Subcutaneous adipose tissue (tissue), 4 donors: ENCODE data around the gene PRKG1. TPM values are rescaled to one million over a fixed set of nuclear protein-coding genes. Genes with fewer than 3 reads are reported as not detected.

ENCODE experiments used
- total RNA-seq, 4 donors: library from RNA; depleted of rRNA; stranded (reverse); fragments of >200 nt; gene quantifications; one replicate each; pipeline ENCODE4 v1.1.0, GENCODE V29; 2016
- TF ChIP-seq, protein P1 (sequence below): fragments of 450-650 bp; IDR thresholded peaks from one replicate; pipeline ENCODE4 v1.5.1; 2016; ENCODE audit warnings: low read depth, mild to moderate bottlenecking, control low read depth, antibody characterized with exemption, moderate library complexity

Gene PRKG1
- total RNA-seq, 4 donors from 2014 or later = 7.6 to 17.2 (median 10.7) TPM

DNA sequence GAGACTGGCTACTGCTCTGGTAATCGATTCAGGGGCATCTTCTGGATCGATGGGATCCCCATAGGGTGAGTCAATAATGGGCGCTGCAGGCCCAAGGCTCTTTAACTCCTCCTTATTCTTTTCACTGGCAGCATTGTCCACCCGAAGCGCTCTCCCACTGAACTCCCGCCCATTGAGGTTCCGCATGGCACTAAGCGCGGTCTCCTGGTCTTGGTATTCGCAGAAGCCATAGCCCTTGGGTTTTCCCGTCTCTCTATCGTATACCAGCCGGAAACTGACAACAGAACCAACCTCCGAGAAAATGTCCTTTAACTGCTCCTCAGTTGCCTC, 624.8 kb downstream of the PRKG1 start:
- TF ChIP-seq, protein P1, sequence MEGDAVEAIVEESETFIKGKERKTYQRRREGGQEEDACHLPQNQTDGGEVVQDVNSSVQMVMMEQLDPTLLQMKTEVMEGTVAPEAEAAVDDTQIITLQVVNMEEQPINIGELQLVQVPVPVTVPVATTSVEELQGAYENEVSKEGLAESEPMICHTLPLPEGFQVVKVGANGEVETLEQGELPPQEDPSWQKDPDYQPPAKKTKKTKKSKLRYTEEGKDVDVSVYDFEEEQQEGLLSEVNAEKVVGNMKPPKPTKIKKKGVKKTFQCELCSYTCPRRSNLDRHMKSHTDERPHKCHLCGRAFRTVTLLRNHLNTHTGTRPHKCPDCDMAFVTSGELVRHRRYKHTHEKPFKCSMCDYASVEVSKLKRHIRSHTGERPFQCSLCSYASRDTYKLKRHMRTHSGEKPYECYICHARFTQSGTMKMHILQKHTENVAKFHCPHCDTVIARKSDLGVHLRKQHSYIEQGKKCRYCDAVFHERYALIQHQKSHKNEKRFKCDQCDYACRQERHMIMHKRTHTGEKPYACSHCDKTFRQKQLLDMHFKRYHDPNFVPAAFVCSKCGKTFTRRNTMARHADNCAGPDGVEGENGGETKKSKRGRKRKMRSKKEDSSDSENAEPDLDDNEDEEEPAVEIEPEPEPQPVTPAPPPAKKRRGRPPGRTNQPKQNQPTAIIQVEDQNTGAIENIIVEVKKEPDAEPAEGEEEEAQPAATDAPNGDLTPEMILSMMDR = no peak

DNA sequence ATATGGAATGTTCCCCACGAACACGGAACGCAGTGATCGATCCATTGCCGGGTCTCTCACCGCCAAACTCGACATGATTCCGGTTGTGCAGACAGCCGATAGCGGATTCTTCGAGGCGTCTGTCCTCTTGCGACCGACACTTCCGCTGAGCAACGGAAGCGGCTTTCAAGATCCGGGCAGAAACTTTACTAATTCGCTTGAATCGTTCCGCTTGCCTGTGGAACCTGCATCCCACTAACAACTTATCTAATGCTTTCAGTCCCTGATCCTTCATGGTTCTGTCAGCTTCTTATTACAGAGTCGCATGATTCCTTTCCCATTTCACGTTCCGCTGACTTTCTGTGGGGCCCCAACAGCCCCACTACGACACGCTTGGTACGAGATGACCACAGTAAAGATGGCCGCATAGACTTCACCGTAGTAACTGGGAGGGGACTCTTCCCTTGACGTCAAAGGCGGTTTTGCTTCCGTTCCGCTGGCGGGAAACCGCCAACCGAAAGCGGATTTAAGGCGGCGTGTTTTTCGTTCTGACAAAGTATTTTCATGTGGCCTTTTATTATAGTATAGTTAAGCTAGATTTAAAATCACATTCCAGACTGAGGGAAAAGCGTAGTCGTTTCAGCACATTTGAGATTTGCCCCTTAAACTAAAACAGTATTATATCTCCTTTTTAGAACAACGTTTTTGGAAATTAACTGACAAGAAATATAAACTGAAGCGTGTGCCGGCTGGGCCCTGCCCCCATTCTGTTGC, 625.4 kb downstream of the PRKG1 start, which contains the start of gene CSTF2T:
Gene CSTF2T, minus strand, starts transcription at position 121 of the 753 bp plus-strand sequence. Its CDS starts 46 bp downstream, at position 75.
- TF ChIP-seq, protein P1 = no peak

DNA sequence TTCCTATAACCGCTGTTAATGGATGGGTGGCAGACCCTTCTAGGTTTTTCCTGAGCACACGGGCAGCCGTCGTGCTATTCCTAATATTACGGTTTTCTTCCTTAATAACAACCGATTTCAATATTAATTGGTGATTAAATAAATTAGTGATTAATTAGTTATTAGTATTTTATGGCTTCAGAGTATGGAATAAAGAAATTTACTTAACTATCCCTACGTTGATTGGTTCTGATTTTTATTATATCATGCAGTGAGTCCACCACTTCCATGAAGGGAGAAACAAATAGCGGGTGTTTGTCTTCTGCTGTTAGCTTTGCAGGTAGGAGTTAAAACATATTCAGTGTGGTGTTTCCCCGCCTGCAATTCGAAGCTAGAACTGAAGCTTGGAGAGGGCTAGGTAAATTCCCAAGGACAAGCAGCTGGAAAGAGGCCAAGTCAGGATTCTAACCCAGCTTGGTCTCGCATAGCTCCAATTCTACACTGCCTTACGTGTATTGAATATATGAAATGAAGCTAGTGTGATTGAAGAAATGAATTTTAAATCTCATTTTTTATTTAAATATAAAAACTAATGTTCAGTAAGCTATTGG, 626.0 kb downstream of the PRKG1 start:
- TF ChIP-seq, protein P1 = no peak

DNA sequence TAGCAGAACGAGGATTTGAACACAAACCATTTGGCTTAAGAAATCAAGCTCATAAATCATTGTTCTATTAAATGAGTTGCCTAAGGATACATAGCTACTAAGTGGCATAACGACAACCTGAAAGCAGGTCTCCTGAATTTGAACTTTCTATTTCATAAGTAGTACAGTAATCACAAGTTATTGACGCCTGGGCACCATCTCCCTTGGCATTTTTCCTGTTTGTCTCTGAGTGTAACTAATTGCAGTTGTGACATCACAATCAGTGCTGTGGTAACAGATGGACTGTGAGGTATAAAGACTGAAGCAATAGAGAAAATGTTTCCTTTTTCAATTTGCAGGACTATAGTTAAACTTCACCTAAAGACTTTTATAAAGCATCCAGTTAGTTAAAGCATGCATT, 631.5 kb downstream of the PRKG1 start:
- TF ChIP-seq, protein P1 = no peak

DNA sequence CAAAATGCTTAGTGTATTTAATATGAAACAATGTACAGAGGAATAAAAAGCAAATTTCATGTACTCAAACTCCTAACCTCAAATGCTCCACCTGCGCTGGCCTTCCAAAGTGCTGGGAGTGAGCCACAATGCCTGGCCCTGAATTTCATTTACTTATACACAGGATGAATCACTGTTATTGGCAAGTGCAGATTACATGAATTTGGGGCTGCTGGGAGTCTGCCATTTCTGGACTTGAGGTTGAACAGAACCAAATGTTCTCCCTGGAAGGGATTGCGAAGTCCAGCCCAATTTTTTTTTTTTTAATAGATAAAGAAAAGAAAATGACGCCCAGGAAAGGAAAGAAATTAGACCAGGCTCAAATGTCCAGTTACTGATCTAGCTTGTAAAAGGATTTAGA, 631.9 kb downstream of the PRKG1 start:
- TF ChIP-seq, protein P1 = no peak

DNA sequence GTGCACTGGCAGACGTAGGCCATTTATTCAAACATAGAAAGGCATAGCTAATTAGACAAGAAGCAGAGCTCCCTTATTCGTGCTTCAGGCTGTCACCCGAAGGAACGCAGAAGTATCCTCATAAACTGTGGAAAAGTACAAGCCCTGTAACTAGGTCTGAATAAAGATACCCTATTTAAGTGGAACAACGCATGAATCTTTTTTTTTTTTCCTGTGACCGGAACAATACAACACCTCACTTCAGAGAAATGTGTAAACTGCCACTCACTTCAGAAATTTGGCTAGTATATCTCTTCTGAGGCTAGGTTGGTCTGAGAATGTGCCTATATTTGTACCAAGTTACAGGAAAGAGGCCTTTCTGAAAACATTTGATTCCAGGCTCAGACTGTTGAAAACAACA, 633.1 kb downstream of the PRKG1 start:
- TF ChIP-seq, protein P1 = no peak

DNA sequence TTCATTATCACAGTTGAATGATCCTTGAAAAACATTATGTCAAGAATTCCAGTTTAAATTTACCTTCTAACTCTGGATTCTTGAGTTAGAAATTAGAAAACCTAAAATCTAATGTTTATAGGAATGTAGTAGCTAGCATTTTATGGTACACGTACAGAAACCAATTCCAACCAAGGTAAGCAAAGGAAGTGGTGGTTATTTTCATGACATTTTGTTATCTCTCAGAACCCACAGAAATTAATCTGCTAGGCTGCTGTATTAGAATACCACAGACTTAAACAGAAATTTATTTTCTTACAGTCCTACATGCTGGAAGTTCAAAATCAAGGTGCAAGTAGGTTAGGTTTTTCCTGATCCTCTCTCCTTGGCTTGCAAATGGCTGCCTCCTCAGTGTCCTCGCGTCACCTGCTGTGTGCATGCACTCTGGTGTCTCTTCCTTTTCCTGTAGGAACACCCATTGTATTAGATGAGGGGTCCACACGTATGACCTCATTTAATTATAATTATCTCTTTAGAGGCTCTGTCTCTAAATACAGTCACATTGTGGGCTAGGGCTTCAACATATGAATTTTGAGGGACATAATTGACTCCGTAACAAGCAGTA, 633.6 kb downstream of the PRKG1 start:
- TF ChIP-seq, protein P1 = no peak
